ENCODE data around the gene ITPA.

Gene ITPA

GRCh38 chr20:3167738-3168078 is 41.6 kb upstream of the ITPA start:
- Histone ChIP-seq H3K9ac (ENCODE audit: low read length) (no peak overlapping the region), H3K27me3 (ENCODE audit: control insufficient read depth, insufficient read depth, low read length) (no peaks in the 10 kb centered on the region), H3K36me3 (ENCODE audit: control insufficient read depth, insufficient read depth, low read length) (no peaks in the 10 kb centered on the region), H3K27ac (ENCODE audit: low read depth, low read length) (no peak overlapping the region), H3K4me3 (ENCODE audit: low read length) (peak overlapping the region; percentile 15), H3K4me1 (ENCODE audit: control insufficient read depth, insufficient read depth, low read length) (no peaks in the 10 kb centered on the region)

- Histone ChIP-seq H3K27me3 (ENCODE audit: control insufficient read depth, insufficient read depth, low read length) (no peaks in the 10 kb centered on the region), H3K4me3 (ENCODE audit: low read length) (peak overlapping the region; percentile 15), H3K27ac (ENCODE audit: low read depth, low read length) (no peak overlapping the region), H3K9ac (ENCODE audit: low read length) (no peak overlapping the region), H3K4me1 (ENCODE audit: control insufficient read depth, insufficient read depth, low read length) (no peaks in the 10 kb centered on the region), H3K36me3 (ENCODE audit: control insufficient read depth, insufficient read depth, low read length) (no peaks in the 10 kb centered on the region)
Observed at GRCh38 chr20:3168079-3168828, 41.0 kb upstream of the ITPA start.

GRCh38 chr20:3168829-3169590 is 40.3 kb upstream of the ITPA start:
- Histone ChIP-seq H3K36me3 (ENCODE audit: control insufficient read depth, insufficient read depth, low read length) (no peaks in the 10 kb centered on the region), H3K4me3 (ENCODE audit: low read length) (no peak overlapping the region), H3K27me3 (ENCODE audit: control insufficient read depth, insufficient read depth, low read length) (no peaks in the 10 kb centered on the region), H3K27ac (ENCODE audit: low read depth, low read length) (no peak overlapping the region), H3K4me1 (ENCODE audit: control insufficient read depth, insufficient read depth, low read length) (no peaks in the 10 kb centered on the region), H3K9ac (ENCODE audit: low read length) (no peak overlapping the region)

GRCh38 chr20:3171391-3172125 is 37.7 kb upstream of the ITPA start:
- no peaks in the 10 kb centered on the region for H3K36me3 ChIP-seq (ENCODE audit: control insufficient read depth, insufficient read depth, low read length)
- H3K27ac ChIP-seq (ENCODE audit: low read depth, low read length): no peak overlapping the region
- no peaks in the 10 kb centered on the region for H3K4me1 ChIP-seq (ENCODE audit: control insufficient read depth, insufficient read depth, low read length)
- no peak overlapping the region for H3K4me3 ChIP-seq (ENCODE audit: low read length)
- peaks cover 4% of the 10 kb centered on the region for H3K27me3 ChIP-seq (ENCODE audit: control insufficient read depth, insufficient read depth, low read length)
- H3K9ac ChIP-seq (ENCODE audit: low read length): no peak overlapping the region

GRCh38 chr20:3172126-3172932 is 37.0 kb upstream of the ITPA start:
- no peak overlapping the region for H3K27ac ChIP-seq (ENCODE audit: low read depth, low read length)
- peak overlapping the region; percentile 93 for H3K4me3 ChIP-seq (ENCODE audit: low read length)
- H3K27me3 ChIP-seq (ENCODE audit: control insufficient read depth, insufficient read depth, low read length): peaks cover 4% of the 10 kb centered on the region
- H3K4me1 ChIP-seq (ENCODE audit: control insufficient read depth, insufficient read depth, low read length): no peaks in the 10 kb centered on the region
- no peak overlapping the region for H3K9ac ChIP-seq (ENCODE audit: low read length)
- H3K36me3 ChIP-seq (ENCODE audit: control insufficient read depth, insufficient read depth, low read length): no peaks in the 10 kb centered on the region

GRCh38 chr20:3172933-3173609 is 36.2 kb upstream of the ITPA start, which contains the start of gene LZTS3:
TSS of gene LZTS3 (minus strand) at chr20:3173549. CDS start at chr20:3167163, 6,386 bp downstream.
- Histone ChIP-seq H3K27ac (ENCODE audit: low read depth, low read length) (peak within 1 kb of the TSS; percentile 84), H3K36me3 (ENCODE audit: control insufficient read depth, insufficient read depth, low read length) (no peaks in the 10 kb centered on the region), H3K4me3 (ENCODE audit: low read length) (peak within 1 kb of the TSS; percentile 93), H3K27me3 (ENCODE audit: control insufficient read depth, insufficient read depth, low read length) (peaks cover 4% of the 10 kb centered on the region), H3K9ac (ENCODE audit: low read length) (peak within 1 kb of the TSS; percentile 52), H3K4me1 (ENCODE audit: control insufficient read depth, insufficient read depth, low read length) (no peaks in the 10 kb centered on the region)

- Histone ChIP-seq H3K9ac (ENCODE audit: low read length) (peak overlapping the region; percentile 51), H3K27ac (ENCODE audit: low read depth, low read length) (peak overlapping the region; percentile 15), H3K27me3 (ENCODE audit: control insufficient read depth, insufficient read depth, low read length) (peaks cover 4% of the 10 kb centered on the region), H3K36me3 (ENCODE audit: control insufficient read depth, insufficient read depth, low read length) (no peaks in the 10 kb centered on the region), H3K4me3 (ENCODE audit: low read length) (peak overlapping the region; percentile 76), H3K4me1 (ENCODE audit: control insufficient read depth, insufficient read depth, low read length) (no peaks in the 10 kb centered on the region)
Observed at GRCh38 chr20:3173610-3174441, 35.5 kb upstream of the ITPA start.

GRCh38 chr20:3174442-3175261 is 34.6 kb upstream of the ITPA start:
- H3K4me1 ChIP-seq (ENCODE audit: control insufficient read depth, insufficient read depth, low read length): no peaks in the 10 kb centered on the region
- no peak overlapping the region for H3K9ac ChIP-seq (ENCODE audit: low read length)
- H3K27ac ChIP-seq (ENCODE audit: low read depth, low read length): no peak overlapping the region
- H3K4me3 ChIP-seq (ENCODE audit: low read length): peak overlapping the region; percentile 76
- H3K36me3 ChIP-seq (ENCODE audit: control insufficient read depth, insufficient read depth, low read length): no peaks in the 10 kb centered on the region
- H3K27me3 ChIP-seq (ENCODE audit: control insufficient read depth, insufficient read depth, low read length): peaks cover 4% of the 10 kb centered on the region

- no peak overlapping the region for H3K4me3 ChIP-seq (ENCODE audit: low read length)
Observed at GRCh38 chr20:3175270-3175669, 34.0 kb upstream of the ITPA start.

GRCh38 chr20:3177746-3178485 is 31.4 kb upstream of the ITPA start:
- H3K36me3 ChIP-seq (ENCODE audit: control insufficient read depth, insufficient read depth, low read length): no peaks in the 10 kb centered on the region
- peaks cover 4% of the 10 kb centered on the region for H3K27me3 ChIP-seq (ENCODE audit: control insufficient read depth, insufficient read depth, low read length)
- no peak overlapping the region for H3K4me3 ChIP-seq (ENCODE audit: low read length)
- no peak overlapping the region for H3K27ac ChIP-seq (ENCODE audit: low read depth, low read length)
- no peaks in the 10 kb centered on the region for H3K4me1 ChIP-seq (ENCODE audit: control insufficient read depth, insufficient read depth, low read length)
- H3K9ac ChIP-seq (ENCODE audit: low read length): no peak overlapping the region

More at GRCh38 chr20:3175270-3175669, 34.0 kb upstream of the ITPA start:
- Histone ChIP-seq H3K27ac (ENCODE audit: low read depth, low read length) (no peak overlapping the region), H3K36me3 (ENCODE audit: control insufficient read depth, insufficient read depth, low read length) (no peaks in the 10 kb centered on the region), H3K9ac (ENCODE audit: low read length) (no peak overlapping the region), H3K4me1 (ENCODE audit: control insufficient read depth, insufficient read depth, low read length) (no peaks in the 10 kb centered on the region), H3K27me3 (ENCODE audit: control insufficient read depth, insufficient read depth, low read length) (peaks cover 4% of the 10 kb centered on the region)

Data from rectal smooth muscle tissue (tissue), 1 donor.